ENCODE data around the gene MSANTD7. TPM values are rescaled to one million over a fixed set of nuclear protein-coding genes. Genes with fewer than 3 reads are reported as not detected.

MSANTD7 gene
- total and polyA plus RNA-seq, 2 donors (not counting 1 experiment from before 2014, with no cell fraction given), result 7.2 to 14.4 TPM

GRCh38 chr10:14843327-14843988 is 5.4 kb downstream of the MSANTD7 start:
- no peak for DNase-seq (ENCODE audit: low read depth in 2 of 2)
- no peaks in the 10 kb centered on the region for H3K27me3 ChIP-seq (ENCODE audit: control insufficient read depth, insufficient read depth, low read length)
- H4K20me1 ChIP-seq (ENCODE audit: control insufficient read depth, extremely low read depth, insufficient read depth, low read length), result no peaks in the 10 kb centered on the region
- no peaks in the 10 kb centered on the region for H3K4me1 ChIP-seq (ENCODE audit: control insufficient read depth, extremely low read depth, insufficient read depth, low read length)
- H3K4me2 ChIP-seq (ENCODE audit: extremely low read depth, insufficient read depth, low read length), result no peak overlapping the region
- TF ChIP-seq, protein P1, sequence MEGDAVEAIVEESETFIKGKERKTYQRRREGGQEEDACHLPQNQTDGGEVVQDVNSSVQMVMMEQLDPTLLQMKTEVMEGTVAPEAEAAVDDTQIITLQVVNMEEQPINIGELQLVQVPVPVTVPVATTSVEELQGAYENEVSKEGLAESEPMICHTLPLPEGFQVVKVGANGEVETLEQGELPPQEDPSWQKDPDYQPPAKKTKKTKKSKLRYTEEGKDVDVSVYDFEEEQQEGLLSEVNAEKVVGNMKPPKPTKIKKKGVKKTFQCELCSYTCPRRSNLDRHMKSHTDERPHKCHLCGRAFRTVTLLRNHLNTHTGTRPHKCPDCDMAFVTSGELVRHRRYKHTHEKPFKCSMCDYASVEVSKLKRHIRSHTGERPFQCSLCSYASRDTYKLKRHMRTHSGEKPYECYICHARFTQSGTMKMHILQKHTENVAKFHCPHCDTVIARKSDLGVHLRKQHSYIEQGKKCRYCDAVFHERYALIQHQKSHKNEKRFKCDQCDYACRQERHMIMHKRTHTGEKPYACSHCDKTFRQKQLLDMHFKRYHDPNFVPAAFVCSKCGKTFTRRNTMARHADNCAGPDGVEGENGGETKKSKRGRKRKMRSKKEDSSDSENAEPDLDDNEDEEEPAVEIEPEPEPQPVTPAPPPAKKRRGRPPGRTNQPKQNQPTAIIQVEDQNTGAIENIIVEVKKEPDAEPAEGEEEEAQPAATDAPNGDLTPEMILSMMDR (conservative IDR thresholded peaks at IDR 0.05 in 1 of 2, IDR thresholded peaks at IDR 0.05 in 1 of 2; ENCODE audit: low read depth in 1 of 2, low read length in 2 of 2), result no peak
- no peak for TF ChIP-seq EZH2 (IDR thresholded peaks at IDR 0.05; ENCODE audit: low read length, missing control alignments)
- H3K9me3 ChIP-seq (ENCODE audit: control insufficient read depth, insufficient read depth, low read depth, low read length), result no peaks in the 10 kb centered on the region
- H3K27ac ChIP-seq (ENCODE audit: insufficient read depth, low read length), result no peak overlapping the region
- peaks cover 24% of the 10 kb centered on the region for H3K79me2 ChIP-seq (ENCODE audit: control insufficient read depth, insufficient read depth, low read length)
- no peak overlapping the region for H3K4me3 ChIP-seq (replicated peaks in 1 of 4; ENCODE audit: control extremely low read depth in 1 of 4, insufficient read depth in 1 of 4, low read depth in 3 of 4, low read length in 4 of 4)
- H2AFZ ChIP-seq (ENCODE audit: low read length), result no peak overlapping the region
- no peak overlapping the region for H3K9ac ChIP-seq (ENCODE audit: insufficient read depth, low read length)
- peaks cover 9% of the 10 kb centered on the region for H3K36me3 ChIP-seq (ENCODE audit: control insufficient read depth, insufficient read depth, low read length)

DNA sequence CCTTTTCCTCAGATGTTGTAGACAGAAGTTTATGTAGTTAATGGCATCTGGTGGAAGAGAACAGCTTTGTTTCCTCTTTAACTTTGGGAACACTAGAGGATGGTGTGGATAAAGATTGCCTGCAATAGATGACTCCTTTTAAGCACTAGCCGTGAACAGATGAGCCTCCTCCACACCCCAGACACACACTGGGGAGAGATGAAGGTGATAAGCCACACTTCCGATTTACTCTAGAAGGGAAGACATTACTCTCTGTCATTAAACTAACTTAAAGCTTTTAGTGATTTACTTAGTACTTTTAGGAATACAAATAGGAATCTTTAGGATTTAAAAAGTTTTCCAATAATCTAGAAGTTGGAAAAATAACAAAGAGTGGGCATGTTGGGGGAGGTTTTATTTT is 6.8 kb downstream of the MSANTD7 start:
- Histone ChIP-seq H3K4me2 (ENCODE audit: extremely low read depth, insufficient read depth, low read length) (no peak overlapping the region), H3K79me2 (ENCODE audit: control insufficient read depth, insufficient read depth, low read length) (peaks cover 10% of the 10 kb centered on the region), H3K27me3 (ENCODE audit: control insufficient read depth, insufficient read depth, low read length) (no peaks in the 10 kb centered on the region), H3K36me3 (ENCODE audit: control insufficient read depth, insufficient read depth, low read length) (peaks cover 9% of the 10 kb centered on the region), H3K4me3 (replicated peaks in 1 of 4; ENCODE audit: control extremely low read depth in 1 of 4, insufficient read depth in 1 of 4, low read depth in 3 of 4, low read length in 4 of 4) (no peak overlapping the region), H3K27ac (ENCODE audit: insufficient read depth, low read length) (no peak overlapping the region), H4K20me1 (ENCODE audit: control insufficient read depth, extremely low read depth, insufficient read depth, low read length) (no peaks in the 10 kb centered on the region), H3K4me1 (ENCODE audit: control insufficient read depth, extremely low read depth, insufficient read depth, low read length) (no peaks in the 10 kb centered on the region), H2AFZ (ENCODE audit: low read length) (no peak overlapping the region), H3K9ac (ENCODE audit: insufficient read depth, low read length) (no peak overlapping the region), H3K9me3 (ENCODE audit: control insufficient read depth, insufficient read depth, low read depth, low read length) (no peaks in the 10 kb centered on the region)
- TF ChIP-seq, protein P1 (conservative IDR thresholded peaks at IDR 0.05 in 1 of 2, IDR thresholded peaks at IDR 0.05 in 1 of 2; ENCODE audit: low read depth in 1 of 2, low read length in 2 of 2), result no peak
- no peak for TF ChIP-seq EZH2 (IDR thresholded peaks at IDR 0.05; ENCODE audit: low read length, missing control alignments)
- no peak for DNase-seq (ENCODE audit: low read depth in 2 of 2)

DNA sequence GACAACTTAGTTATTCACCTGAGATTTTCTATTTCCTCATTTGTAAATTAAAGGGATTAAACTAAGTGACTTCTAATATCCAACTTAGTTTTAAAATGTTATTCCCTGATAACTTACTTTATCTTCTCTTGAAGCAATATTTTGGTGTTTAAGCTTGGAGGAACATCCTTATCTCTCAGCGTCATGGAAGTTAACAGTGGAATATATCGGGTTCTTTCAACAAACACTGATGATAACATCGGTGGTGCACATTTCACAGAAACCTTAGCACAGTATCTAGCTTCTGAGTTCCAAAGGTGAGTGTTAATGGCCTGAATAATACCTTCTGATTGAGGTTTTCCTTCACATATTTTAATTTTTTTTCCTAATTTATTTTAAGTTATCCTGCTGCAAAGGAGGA is 14.1 kb downstream of the MSANTD7 start:
- Histone ChIP-seq H3K9me3 (ENCODE audit: control insufficient read depth, insufficient read depth, low read depth, low read length) (no peaks in the 10 kb centered on the region), H3K79me2 (ENCODE audit: control insufficient read depth, insufficient read depth, low read length) (no peaks in the 10 kb centered on the region), H3K27me3 (ENCODE audit: control insufficient read depth, insufficient read depth, low read length) (no peaks in the 10 kb centered on the region), H3K4me2 (ENCODE audit: extremely low read depth, insufficient read depth, low read length) (no peak overlapping the region), H3K27ac (ENCODE audit: insufficient read depth, low read length) (no peak overlapping the region), H3K4me3 (replicated peaks in 1 of 4; ENCODE audit: control extremely low read depth in 1 of 4, insufficient read depth in 1 of 4, low read depth in 3 of 4, low read length in 4 of 4) (no peak overlapping the region), H4K20me1 (ENCODE audit: control insufficient read depth, extremely low read depth, insufficient read depth, low read length) (no peaks in the 10 kb centered on the region), H3K4me1 (ENCODE audit: control insufficient read depth, extremely low read depth, insufficient read depth, low read length) (no peaks in the 10 kb centered on the region), H3K9ac (ENCODE audit: insufficient read depth, low read length) (no peak overlapping the region), H2AFZ (ENCODE audit: low read length) (no peak overlapping the region), H3K36me3 (ENCODE audit: control insufficient read depth, insufficient read depth, low read length) (no peaks in the 10 kb centered on the region)
- no peak for DNase-seq (ENCODE audit: low read depth in 2 of 2)
- TF ChIP-seq, protein P1 (conservative IDR thresholded peaks at IDR 0.05 in 1 of 2, IDR thresholded peaks at IDR 0.05 in 1 of 2; ENCODE audit: low read depth in 1 of 2, low read length in 2 of 2), result no peak
- TF ChIP-seq EZH2 (IDR thresholded peaks at IDR 0.05; ENCODE audit: low read length, missing control alignments), result no peak
